Measurements from ENCODE around the gene DOP1B. TPM values are rescaled to one million over a fixed set of nuclear protein-coding genes. Genes with fewer than 3 reads are reported as not detected.

DOP1B gene
- total RNA-seq, 1 experiment from 2014 or later, result 7.1 TPM

DNA sequence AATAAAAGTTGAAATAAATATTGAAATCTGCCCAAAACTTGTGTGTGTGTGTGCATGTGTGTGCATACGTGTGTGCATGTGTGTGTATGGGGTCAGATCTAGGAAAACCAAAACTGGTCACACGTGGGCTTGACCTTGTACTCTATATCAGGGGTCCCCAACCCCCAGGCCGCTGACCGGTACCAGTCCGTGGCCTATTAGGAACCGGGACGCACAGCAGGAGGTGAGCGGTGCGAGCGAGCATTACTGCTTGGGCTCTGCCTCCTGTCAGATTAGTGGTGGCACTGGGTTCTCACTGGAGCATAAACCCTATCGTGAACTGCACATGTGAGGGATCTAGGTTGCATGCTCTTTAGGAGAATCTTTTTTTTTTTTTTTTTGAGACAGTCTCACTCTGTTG lies 8.7 kb downstream of the DOP1B start:
- H3K36me3 Mint-ChIP-seq (ENCODE audit: insufficient read depth, unreplicated experiment), result no peaks in the 10 kb centered on the region
- no peaks in the 10 kb centered on the region for H3K9me3 Mint-ChIP-seq (ENCODE audit: low read depth, unreplicated experiment)
- intact Hi-C loops (cut with micrococcal nuclease; ENCODE audit: unreplicated experiment), result no loop called here
- H3K4me1 Mint-ChIP-seq (ENCODE audit: low read depth, unreplicated experiment), result no peaks in the 10 kb centered on the region
- CTCF ChIA-PET, result no interaction called here
- TF ChIP-seq, protein P1, sequence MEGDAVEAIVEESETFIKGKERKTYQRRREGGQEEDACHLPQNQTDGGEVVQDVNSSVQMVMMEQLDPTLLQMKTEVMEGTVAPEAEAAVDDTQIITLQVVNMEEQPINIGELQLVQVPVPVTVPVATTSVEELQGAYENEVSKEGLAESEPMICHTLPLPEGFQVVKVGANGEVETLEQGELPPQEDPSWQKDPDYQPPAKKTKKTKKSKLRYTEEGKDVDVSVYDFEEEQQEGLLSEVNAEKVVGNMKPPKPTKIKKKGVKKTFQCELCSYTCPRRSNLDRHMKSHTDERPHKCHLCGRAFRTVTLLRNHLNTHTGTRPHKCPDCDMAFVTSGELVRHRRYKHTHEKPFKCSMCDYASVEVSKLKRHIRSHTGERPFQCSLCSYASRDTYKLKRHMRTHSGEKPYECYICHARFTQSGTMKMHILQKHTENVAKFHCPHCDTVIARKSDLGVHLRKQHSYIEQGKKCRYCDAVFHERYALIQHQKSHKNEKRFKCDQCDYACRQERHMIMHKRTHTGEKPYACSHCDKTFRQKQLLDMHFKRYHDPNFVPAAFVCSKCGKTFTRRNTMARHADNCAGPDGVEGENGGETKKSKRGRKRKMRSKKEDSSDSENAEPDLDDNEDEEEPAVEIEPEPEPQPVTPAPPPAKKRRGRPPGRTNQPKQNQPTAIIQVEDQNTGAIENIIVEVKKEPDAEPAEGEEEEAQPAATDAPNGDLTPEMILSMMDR (IDR thresholded peaks at IDR 0.05; ENCODE audit: unreplicated experiment), result no peak
- no TSS peak for BruUV-seq (replicated peaks)
- no peak overlapping the region for H3K27ac Mint-ChIP-seq (ENCODE audit: unreplicated experiment)
- H3K4me3 Mint-ChIP-seq (ENCODE audit: low read depth, unreplicated experiment), result no peak overlapping the region
- DNase-seq, result no peak
- H3K27me3 Mint-ChIP-seq (ENCODE audit: unreplicated experiment), result no peaks in the 10 kb centered on the region

DNA sequence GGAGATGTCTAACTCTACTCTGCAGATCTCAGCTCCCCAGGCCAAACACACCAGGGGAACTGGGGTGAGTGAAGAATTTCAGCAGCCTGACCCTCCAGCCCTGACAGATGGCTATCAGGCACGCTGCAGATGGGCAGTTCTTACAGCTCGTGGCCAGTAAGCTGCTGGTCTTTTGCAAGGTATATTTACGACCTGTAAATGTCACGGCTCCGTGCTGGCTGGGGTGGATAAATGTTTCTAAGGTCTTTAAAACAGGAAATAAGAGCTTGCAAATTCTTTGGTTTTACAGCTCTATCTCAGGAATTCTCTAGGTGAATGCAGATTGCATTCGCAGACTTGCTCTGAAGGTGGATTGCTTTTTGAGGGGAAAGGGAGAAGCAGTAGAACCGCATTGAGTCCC lies 10.1 kb downstream of the DOP1B start:
- CTCF ChIA-PET, result no interaction called here
- Mint-ChIP-seq H3K4me3 (ENCODE audit: low read depth, unreplicated experiment) (no peak overlapping the region), H3K4me1 (ENCODE audit: low read depth, unreplicated experiment) (no peaks in the 10 kb centered on the region), H3K9me3 (ENCODE audit: low read depth, unreplicated experiment) (no peaks in the 10 kb centered on the region), H3K36me3 (ENCODE audit: insufficient read depth, unreplicated experiment) (no peaks in the 10 kb centered on the region), H3K27me3 (ENCODE audit: unreplicated experiment) (no peaks in the 10 kb centered on the region), H3K27ac (ENCODE audit: unreplicated experiment) (no peak overlapping the region)
- TF ChIP-seq, protein P1 (IDR thresholded peaks at IDR 0.05; ENCODE audit: unreplicated experiment), result no peak
- DNase-seq, result no peak
- BruUV-seq (replicated peaks), result no TSS peak
- intact Hi-C loops (cut with micrococcal nuclease; ENCODE audit: unreplicated experiment), result no loop called here

DNA sequence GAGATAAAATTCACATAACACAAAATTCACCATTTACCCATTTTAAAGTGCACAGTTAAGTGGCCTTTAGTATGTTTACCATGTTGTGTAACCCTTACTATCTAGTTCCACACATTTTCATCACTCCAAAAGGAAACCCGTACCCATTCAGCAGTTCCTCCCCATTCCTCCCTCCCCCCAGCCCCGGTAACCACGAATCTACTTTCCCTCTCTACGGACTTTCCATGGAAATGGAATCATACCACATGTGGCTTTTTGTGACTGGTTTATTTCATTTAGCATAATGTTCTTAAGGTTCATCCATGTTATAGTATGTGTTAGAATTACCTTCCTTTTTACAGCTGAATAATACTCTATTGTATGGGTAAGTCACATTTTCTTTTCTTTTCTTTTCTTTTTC lies 10.9 kb downstream of the DOP1B start:
- no peak overlapping the region for H3K4me3 Mint-ChIP-seq (ENCODE audit: low read depth, unreplicated experiment)
- no TSS peak for BruUV-seq (replicated peaks)
- CTCF ChIA-PET, result no interaction called here

DNA sequence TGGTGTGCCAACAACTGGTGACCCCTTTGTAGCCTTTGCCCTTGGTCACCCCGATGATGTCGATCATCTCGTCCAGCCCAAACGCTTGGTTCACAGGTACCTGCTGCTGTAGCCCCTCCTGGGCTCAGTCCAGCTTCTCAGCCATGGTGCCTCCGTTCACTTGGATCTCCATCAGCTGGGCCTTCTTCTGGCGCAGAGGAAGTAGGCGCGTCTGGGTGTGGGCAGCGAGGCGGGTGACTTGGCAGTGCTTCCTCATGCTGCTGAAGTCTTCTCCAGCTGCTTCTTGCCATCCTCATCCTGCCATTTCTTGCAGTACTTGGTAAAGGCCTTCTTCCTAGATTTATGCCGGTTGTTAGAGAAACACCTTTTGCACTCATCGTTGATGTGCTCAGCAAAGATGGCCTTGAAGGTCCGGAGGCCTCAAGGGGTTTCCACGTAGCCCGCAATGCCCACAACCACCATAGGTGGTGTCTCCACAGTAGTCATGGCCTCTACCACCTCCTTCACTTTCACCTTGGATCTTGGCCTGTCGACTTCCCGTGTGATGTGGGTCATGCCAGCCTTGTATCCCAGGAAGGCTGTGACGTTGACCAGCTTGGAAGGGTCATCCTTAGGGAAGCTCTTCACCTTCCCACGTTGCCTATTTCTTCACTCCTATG lies 13.0 kb downstream of the DOP1B start:
- no peaks in the 10 kb centered on the region for H3K36me3 Mint-ChIP-seq (ENCODE audit: insufficient read depth, unreplicated experiment)
- intact Hi-C loops (cut with micrococcal nuclease; ENCODE audit: unreplicated experiment), result no loop called here

More for the DNA sequence above, 10.9 kb downstream of the DOP1B start:
- no peak for DNase-seq
- Mint-ChIP-seq H3K27ac (ENCODE audit: unreplicated experiment) (no peak overlapping the region), H3K9me3 (ENCODE audit: low read depth, unreplicated experiment) (no peaks in the 10 kb centered on the region), H3K36me3 (ENCODE audit: insufficient read depth, unreplicated experiment) (no peaks in the 10 kb centered on the region), H3K27me3 (ENCODE audit: unreplicated experiment) (no peaks in the 10 kb centered on the region), H3K4me1 (ENCODE audit: low read depth, unreplicated experiment) (no peaks in the 10 kb centered on the region)
- TF ChIP-seq, protein P1 (IDR thresholded peaks at IDR 0.05; ENCODE audit: unreplicated experiment), result no peak
- intact Hi-C loops (cut with micrococcal nuclease; ENCODE audit: unreplicated experiment), result no loop called here

More for the DNA sequence above, 13.0 kb downstream of the DOP1B start:
- CTCF ChIA-PET, result no interaction called here
- TF ChIP-seq, protein P1 (IDR thresholded peaks at IDR 0.05; ENCODE audit: unreplicated experiment), result no peak
- Mint-ChIP-seq H3K9me3 (ENCODE audit: low read depth, unreplicated experiment) (no peaks in the 10 kb centered on the region), H3K27me3 (ENCODE audit: unreplicated experiment) (no peaks in the 10 kb centered on the region), H3K4me1 (ENCODE audit: low read depth, unreplicated experiment) (no peaks in the 10 kb centered on the region), H3K4me3 (ENCODE audit: low read depth, unreplicated experiment) (no peak overlapping the region), H3K27ac (ENCODE audit: unreplicated experiment) (no peak overlapping the region)
- DNase-seq, result no peak
- no TSS peak for BruUV-seq (replicated peaks)
